HG03095 (cell line): ENCODE results near the gene KIF17.

Source experiments
- ATAC-seq: cut with Tn5 transposase; IDR thresholded peaks from one replicate; pipeline ENCODE4 v1.9.1; 2021; ENCODE audit warnings: moderate library complexity; ENCODE audit not compliant: unreplicated experiment

The KIF17 gene

DNA sequence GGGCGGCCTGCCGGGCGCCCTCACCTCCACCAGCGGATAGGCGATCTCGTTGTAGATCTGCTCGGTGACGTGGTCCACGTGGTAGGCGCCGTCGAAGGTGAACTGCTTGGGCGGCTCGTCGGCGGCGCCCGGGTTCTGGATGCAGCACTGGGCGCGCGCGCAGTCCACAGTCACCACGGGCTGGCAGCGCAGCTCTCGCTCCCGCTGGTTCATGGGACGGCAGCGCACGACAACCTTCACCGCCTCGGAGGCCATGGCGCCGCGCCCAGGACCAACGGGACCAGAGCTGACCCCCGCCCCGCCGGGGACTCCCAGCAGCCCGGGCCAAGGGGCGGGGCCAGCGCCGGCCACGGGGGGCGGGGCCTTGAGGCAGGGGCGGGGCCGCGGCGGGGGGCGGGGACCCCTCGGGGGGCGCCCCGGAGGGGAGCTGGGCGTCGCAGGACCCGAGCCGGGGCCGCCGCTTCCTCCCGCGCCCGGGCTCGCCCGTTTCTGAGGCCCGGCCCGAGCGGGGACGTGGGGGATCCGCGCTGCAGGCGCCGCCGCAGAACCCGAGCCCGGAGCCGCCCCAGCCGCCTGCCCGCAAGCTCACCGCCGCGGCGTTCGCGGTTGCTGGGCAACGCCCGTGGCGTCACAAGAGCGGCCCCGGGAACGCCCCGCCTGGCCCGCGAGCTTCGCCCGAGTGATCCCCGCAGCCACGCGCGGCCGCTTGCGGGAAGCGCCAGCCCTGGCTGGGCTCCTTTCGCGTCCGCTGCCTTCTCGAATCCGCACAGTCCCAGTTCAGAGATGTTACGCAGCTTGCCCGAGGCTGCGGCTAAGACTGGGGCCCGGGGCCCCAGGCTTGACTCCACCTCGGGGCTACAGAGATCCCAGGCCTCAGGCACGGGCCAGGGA lies at the start of gene KIF17:
TSS of gene KIF17 (minus strand) at position 556 of the 891 bp plus-strand sequence. CDS start at position 255, 301 bp downstream.
- no peak for ATAC-seq

DNA sequence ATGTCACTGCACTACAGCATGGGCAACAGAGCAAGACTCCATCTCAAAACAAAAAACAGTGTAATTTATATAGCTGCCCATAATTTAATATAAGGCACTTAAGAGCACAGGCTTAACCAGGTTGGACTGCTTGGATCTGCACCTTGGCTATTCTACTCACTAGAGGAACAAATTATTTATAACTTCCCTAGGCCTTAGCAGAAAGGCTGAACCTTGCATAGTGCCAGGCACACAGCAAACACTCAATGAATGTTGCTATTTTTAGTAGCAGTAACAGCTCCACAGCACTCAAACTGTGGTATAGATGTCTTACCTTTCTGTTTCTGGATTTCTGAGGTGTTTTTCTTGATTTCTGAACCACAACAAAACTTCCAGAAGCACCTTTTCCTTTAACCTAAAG lies 49.5 kb upstream of the KIF17 start:
- no peak for ATAC-seq

DNA sequence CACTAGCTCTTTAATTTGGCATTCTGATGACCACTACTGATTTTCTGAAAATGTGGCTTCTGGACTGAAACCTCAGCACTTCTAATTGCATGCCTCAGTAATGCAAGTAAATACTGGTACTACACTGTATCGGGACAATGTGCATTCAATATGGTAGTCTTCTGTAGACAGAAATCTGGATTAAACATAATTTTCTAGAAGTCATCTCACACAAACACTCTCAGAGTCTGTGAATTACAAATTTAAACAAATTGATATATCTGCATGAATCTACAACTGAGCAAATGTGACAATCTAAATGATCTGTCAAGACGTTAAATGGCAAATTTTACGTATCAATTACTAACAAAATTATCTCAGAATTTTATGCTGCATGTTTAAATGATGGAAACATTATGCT lies 45.6 kb upstream of the KIF17 start:
- no peak for ATAC-seq

DNA sequence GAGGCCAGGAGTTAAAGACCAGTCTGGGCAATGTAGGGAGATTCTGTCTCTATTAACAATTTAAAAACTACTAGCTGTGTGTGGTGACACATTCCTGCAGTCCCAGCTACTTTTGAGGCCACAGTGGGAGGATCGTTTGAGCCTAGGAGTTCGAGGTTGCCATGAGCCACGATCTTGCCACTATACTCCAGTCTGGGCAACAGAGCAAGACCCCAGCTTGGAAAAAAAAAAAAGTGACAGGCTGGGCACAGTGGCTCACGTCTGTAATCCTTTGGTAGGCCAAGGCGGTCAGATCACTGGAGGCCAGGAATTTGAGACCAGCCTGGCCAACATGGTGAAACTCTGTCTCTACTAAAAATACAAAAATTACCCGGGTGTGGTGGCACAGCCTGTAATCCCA lies 42.5 kb upstream of the KIF17 start:
- no peak for ATAC-seq

DNA sequence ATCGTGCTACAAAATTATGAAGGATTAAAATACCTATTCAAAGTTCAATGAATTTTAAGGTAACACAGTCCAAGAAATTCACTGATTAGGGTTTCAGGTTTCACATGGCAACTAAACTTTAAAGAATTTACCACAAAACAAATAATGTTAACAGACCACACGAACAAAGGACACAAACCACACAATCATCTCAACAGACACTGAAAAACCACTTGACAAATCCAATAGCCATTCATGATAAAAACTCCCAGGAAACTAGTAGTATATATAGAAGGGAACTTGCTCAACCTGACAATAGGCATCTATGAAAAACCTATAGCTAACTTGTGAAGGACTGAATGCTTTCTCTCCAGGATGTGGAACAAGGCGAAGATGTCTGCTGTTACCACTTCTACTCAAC lies 35.8 kb upstream of the KIF17 start:
- no peak for ATAC-seq

DNA sequence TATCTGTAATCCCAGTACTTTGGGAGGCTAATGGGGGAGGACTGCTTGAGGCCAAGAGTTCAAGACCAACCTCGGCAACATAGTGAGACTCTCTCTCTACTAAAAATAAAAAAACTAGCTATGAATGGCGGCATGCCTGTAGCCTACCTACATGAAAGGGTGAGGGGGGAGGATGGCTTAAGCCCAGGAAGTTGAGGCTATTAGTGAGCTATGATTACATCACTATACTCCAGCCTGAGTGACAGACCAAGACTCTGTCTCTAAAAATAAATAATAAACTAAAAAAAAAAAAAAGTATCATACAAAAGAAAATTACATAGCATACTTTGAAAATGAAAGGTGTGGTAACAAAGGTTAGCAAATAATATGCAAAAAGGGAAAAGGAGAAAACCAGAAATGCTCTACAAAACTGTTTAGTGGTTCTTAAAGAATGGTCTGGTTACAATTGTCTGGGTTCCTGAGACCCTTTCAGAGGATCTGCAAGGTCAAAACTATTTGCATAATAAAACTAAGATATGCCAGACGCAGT lies 33.7 kb upstream of the KIF17 start:
- ATAC-seq = no peak

DNA sequence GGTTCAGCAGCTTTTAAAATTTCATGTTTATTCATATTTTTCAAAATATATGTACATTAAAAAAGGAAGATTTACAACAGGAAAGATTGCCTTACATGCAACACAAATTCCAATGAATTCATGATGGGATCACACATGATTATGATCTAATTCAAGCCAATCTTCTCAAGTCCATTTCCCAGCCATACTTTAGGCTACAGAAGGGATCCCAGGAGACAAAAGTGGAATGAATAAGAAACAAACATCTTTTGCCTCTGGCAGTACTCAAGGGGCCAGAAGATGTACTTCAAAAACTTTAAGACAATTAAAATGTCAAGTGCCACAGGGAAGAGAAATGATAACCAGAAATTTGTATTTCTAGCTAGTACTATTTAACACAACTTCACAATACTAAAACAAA lies 24.9 kb upstream of the KIF17 start:
- no peak for ATAC-seq

DNA sequence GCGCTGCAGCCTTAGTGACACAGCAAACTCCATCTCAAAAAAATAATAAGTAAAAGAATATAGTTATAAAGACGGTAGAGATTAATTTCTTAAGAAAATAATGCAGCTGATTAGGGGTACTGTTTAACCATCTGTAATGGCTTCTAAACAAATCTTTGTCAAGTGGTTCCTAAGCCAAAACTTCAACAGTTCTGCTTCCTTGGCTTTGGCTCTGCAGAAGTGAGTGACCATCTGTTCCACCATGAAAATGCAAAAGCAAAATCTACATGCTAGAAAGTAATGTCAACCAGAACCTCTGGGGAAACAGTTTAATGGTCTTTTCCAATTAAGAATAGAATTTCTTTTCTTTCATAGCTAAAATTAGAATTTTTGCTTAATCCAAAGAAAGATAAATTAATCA lies 23.0 kb upstream of the KIF17 start:
- no peak for ATAC-seq

DNA sequence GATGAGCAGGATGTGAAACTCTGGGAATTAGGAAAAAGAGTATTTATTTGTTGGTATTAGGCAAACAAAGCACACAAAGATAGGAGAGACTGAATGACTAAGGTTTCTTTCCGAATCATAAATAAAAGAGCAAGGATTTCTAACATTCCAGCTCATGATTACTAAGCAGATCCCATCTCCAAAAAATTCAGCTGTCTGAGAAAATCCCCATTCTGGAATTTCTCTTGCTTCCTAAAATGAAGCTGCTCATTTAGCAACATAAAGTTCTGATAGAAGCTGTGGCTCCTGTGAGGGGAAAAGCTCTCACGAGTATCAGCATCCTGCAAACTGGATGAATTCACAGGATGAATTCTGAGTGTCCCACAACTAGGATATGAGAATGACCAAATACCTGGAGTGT lies 21.4 kb upstream of the KIF17 start:
- no peak for ATAC-seq

DNA sequence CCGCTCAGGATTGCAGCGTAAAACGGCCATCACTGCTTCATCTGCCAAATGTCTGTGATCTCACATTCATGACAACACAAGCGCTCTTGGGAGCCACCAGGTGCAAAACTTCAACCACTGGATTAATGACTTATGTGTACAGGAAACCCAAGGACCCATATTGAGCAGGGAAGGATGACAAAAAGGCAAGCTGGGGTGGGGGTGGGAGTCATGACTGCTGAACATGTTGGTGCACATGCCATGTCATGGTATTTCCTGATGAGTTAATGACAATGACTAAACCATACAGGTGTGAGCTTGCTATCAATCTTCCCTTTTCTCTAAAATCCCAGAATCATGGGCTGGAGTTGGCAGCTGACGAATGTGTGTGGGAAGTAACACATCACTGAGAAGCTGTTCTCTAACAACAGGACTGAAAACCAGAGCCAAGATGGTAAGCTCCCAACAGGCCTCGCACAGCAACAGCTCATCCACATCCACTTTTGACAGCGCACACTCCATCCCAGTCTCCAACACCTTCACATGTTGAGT lies 17.8 kb upstream of the KIF17 start:
- ATAC-seq = no peak

DNA sequence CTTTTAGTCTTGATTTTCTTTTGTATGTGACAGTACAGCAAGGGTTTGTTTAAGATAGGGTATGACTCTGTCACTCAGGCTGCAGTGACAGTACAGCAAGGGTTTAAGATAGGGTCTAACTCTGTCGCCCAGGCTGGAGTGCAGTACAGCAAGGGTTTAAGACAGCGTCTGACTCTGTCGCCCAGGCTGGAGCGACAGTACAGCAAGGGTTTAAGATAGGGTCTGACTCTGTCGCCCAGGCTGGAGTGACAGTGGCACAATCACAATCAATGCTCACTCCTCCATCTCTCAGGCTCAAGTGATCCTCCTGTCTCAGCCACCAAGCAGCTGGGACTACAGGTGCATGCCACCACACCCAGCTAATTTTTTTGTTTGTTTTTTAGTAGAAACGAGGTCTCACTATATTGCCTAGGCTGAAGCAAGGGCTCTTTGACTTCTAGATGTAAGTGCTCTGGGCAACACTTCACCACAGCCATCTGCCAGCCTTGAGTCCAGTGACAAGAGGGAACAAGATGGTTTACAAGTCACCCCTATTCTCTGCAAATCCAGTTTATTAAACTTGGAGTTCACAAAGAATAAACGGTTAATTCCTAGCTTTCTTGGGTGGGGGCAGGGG lies 15.7 kb upstream of the KIF17 start:
- ATAC-seq = no peak

DNA sequence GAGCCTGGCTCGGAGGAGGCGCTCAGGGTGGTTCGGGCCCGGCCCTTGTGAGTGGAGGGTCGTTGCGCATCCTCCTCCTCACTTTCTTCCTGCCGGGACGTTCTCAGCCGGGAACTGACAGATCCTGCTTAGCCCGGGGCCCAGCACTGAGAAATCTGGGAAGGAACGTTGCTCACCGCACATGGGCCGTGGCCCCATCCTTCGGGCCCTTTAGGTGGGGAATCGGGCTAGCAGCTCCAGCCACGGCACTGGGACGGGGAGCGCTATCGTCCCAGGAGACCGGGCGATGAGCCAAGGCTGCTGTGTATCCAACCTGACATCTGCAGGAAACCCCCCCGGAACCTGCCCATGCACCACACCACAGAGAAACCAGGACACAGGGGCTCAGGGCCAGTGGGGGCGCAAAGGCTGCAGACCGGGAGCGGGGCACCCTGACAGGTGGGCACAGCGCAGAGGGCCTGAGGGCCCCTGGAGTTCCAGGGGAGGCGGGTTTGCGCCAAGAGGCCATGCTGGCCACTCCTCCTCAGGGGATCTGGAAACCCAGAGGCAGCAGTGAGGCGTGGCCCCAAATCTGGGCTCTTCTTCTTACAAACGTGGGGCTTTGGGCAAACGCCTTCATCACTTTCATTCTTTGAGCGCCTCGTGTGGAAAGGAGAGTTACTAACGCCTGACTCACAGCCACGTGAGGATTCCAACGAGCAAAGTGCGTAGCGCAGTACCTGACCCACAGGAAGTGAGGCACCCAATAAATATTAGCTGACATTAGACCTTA lies 15.0 kb upstream of the KIF17 start, which contains the start of gene SH2D5:
TSS of gene SH2D5 (minus strand) at position 116 of the 772 bp plus-strand sequence. CDS start 4,659 bp downstream, outside the sequence.
- ATAC-seq = no peak

DNA sequence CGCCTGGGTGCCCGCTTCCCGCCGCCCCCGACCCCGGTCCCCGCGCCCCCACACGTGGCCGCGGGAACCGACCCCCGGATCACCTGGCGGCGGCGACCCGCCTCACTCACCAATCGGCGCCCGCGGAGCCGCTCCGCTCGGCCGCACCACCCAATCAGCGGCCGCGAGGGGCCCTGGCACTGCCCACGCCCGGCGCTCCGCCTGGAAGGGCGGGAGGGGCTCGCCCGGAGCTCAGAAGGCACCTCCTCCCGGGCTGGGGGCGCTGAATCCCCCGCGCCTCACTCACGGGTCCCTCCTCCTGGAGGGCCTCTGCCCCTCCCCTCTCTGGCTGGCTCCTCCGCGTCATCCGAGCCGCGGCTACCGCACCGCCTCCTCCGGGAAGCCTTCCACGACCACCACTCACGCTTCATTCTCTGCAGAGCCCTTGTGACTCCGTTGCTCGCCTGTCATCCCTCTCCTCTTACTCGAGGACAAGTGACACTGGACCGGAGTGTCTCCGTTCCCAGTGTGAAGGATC lies 14.3 kb upstream of the KIF17 start:
- ATAC-seq = no peak

DNA sequence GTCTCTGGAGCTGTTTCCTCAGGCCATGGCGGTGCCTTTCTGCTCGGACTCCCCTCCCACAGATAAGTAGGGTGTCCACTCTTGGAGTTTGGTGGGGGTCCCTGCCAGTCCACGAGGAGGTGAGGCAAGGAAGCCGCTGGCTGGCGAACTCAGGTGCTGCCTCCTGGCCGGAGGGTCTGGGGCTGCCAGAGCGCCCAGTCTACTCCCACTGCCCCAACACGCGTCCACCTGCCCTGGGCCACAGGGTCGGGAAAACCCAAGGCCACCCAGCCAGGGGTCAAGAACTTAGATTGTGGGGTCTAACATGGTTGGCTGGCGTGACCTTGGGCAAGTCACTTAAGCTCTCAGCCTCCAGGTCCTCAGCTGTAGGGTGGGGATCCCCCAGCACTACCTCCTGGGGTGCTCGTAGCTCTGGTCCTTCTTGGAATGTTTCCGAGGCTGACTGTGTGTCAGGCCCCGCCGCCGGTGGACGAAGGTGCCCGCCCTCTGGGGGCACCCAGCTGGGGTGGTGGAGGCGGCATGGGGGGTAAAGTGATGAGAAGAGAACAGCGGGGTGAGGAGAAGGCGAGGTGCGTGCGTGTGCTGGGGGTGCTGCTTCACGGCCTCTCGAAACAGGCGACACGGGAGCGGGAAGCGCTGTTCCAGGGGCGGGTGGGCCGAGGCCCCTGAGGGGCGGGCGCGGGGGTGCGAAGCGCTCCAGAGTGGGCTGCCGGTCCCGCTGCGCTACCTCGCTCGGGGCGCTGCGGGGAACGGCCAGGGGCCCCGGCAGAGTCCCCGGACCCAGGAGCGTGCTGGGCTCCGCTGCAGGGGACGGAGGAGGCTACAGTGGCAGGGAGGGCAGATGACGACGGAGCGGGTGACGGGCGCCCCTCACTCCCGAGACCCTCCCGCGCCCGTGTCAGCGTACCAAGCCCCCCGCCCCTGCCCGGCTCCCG lies 13.5 kb upstream of the KIF17 start:
- no peak for ATAC-seq

DNA sequence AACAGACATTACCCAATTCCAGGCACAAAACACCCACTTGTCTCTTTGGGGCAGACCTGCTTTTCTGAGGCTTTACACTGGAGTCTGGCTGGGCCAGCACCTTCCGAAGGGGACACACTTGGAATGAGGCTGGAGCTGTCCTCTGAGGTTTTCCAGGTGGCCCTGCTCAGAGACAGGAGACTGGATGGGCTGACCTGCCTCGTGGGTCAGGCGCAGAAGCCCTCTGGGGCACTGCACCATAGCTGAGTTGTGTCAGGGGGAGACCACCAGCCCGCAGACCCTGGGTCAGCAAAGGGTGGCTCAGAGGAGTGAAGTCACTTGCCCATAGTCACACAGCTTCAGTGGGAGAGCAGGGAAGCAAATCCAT lies 12.9 kb upstream of the KIF17 start:
- no peak for ATAC-seq

DNA sequence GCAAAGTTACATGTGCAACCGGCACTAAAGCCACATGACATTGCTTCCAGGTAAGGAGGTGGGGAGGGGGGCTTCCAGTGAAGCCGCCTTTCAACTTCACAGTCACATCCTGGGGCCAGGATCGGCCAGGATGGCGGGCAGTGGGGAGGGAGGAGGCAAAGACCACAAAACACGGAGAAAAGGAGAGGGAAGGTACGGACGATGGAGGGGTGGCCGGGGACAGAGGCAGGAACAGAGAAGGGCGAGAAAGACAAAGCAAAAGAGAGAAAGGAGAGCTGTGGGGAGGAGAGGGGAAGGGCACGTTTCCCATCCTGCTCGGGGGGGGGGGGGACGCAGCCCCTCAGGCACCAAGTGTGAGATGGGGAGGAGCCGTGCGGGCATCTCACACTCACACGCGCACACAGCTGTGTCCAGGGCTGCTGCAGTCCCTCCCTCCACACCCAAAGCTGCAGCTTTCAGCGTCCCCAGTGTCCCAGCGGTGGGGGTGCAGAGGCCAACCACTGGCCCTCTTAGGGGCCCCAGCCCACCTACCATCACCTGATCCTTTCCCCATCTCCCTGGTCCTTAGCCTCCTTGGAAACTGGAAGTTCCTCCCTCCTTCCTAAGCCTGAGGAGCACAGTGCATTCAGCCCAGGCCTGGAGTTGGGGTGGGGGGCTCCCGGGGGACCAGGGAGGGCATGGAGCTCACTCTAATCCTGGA lies 12.3 kb upstream of the KIF17 start:
- ATAC-seq = no peak

DNA sequence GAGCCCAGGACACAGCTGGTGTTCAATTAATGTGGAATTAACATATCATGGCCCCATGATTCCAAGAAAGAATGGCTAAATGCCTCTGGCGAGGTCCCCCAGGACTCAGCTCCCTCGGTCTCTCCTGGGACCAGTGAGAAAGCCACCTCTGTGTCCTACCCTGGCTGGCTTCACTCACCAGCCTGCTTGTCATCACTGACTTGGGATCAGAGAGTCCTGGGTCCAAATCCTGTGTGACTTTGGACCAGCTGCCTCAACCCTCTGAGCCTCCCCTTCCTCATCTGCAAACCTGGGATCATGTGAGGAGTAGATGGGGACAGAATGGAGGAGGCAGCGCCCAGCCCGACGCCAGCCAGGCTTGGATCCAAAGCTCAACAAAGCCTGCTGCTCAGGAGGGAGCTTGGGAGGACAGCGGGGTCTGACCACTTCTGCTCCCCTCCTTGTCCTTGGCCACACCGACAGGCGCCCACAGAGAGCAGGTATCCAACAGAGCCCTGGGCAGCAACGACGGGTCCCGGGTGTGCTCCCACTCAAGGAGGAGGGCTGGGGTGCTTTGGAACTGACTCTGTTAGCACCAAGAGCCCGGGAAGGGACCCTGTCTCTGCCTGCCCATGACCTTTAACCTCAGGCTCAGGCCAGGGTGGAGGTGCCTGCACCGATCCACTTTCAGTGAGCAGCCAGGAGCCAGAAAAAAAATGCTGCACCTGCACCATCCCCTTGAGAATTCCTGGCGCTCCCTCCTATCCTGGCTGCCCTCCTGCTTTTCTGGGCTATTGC lies 11.5 kb upstream of the KIF17 start:
- no peak for ATAC-seq

DNA sequence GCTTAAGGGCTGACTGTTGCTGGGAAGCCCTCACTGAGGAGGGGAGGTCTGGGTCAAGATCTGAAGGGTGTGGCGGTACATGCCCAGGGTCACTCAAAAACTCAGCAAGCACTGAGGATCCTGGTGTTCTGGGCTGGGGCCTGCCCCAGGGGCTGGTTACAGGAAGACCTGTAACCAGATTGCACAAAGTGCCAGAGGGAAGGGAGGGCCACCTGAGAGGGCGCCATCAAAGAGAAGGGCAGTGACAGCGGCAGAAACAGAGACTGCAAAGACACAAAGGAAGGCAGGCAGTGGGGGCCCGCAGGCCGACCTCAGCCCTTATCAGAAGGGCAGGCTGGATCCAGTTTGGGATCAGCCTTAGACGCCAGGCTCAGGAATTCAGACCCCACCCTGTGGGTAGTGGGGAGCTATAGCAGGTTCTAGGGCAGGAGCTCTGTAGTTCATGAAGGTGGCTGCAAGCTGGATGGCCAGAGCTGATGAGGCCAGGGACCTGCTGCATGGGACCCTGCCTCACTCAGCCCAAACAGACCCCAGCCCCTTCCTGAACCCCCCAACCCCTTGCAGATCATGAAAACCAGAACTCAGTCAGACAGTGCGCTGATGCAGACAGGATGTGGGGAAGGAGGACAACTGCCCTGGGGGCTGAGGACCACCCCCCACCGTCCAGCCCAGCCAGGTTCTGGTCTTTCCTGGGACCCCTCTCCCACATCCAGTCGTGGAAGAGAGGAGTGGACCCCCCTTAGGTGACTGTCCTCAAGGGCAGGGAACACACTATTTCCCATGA lies 10.8 kb upstream of the KIF17 start:
- no peak for ATAC-seq
